NB4 (cell line): ENCODE measurements around the gene OCIAD1.

Experiments used
- POLR2A ChIP-seq: IDR thresholded peaks from 2 replicates; pipeline ENCODE4 v1.6.1; 2011; ENCODE audit warnings: mild to moderate bottlenecking; ENCODE audit not compliant: insufficient read length; ENCODE audit errors: extremely low read depth
- TF ChIP-seq, protein P1 (sequence below): IDR thresholded peaks from one replicate; pipeline ENCODE4 v1.5.1; 2012; ENCODE audit warnings: low read depth, low read length

- TF ChIP-seq, protein P1, sequence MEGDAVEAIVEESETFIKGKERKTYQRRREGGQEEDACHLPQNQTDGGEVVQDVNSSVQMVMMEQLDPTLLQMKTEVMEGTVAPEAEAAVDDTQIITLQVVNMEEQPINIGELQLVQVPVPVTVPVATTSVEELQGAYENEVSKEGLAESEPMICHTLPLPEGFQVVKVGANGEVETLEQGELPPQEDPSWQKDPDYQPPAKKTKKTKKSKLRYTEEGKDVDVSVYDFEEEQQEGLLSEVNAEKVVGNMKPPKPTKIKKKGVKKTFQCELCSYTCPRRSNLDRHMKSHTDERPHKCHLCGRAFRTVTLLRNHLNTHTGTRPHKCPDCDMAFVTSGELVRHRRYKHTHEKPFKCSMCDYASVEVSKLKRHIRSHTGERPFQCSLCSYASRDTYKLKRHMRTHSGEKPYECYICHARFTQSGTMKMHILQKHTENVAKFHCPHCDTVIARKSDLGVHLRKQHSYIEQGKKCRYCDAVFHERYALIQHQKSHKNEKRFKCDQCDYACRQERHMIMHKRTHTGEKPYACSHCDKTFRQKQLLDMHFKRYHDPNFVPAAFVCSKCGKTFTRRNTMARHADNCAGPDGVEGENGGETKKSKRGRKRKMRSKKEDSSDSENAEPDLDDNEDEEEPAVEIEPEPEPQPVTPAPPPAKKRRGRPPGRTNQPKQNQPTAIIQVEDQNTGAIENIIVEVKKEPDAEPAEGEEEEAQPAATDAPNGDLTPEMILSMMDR: no peak
- no peak for TF ChIP-seq POLR2A
Observed at GRCh38 chr4:48862038-48862437, 31.1 kb downstream of the OCIAD1 start.
